ENCODE measurements around the gene PA2G4.
A peak's percentile ranks its signal among the peaks of the same experiment; 100 is the strongest.

Gene PA2G4

DNA sequence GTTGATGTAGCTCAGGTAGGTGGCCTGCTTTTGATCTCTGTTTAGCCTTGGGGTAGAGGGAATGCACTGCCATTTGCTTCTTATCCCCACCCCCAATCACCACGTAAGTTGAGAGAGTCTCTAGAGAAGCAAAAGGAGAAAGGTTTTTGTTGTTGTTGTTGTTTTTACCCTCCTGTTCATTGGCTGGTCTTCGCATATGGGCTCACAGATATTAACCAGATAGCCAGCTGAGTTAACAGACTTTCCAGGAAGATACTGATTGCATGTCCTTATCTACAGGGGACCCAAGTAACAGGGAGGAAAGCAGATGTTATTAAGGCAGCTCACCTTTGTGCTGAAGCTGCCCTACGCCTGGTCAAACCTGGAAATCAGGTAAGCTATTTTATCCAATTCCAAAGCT, 2.9 kb downstream of the PA2G4 start:
- peak overlapping the region; percentile 77 for H3K4me2 ChIP-seq (ENCODE audit: low read length)
- no peaks in the 10 kb centered on the region for H3K9me2 ChIP-seq (replicated peaks; ENCODE audit: control insufficient read depth, low read length)
- no peak for TF ChIP-seq EZH2phosphoT487 (IDR thresholded peaks at IDR 0.05; ENCODE audit: borderline replicate concordance, low read length)
- TF ChIP-seq, protein P1, sequence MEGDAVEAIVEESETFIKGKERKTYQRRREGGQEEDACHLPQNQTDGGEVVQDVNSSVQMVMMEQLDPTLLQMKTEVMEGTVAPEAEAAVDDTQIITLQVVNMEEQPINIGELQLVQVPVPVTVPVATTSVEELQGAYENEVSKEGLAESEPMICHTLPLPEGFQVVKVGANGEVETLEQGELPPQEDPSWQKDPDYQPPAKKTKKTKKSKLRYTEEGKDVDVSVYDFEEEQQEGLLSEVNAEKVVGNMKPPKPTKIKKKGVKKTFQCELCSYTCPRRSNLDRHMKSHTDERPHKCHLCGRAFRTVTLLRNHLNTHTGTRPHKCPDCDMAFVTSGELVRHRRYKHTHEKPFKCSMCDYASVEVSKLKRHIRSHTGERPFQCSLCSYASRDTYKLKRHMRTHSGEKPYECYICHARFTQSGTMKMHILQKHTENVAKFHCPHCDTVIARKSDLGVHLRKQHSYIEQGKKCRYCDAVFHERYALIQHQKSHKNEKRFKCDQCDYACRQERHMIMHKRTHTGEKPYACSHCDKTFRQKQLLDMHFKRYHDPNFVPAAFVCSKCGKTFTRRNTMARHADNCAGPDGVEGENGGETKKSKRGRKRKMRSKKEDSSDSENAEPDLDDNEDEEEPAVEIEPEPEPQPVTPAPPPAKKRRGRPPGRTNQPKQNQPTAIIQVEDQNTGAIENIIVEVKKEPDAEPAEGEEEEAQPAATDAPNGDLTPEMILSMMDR (IDR thresholded peaks at IDR 0.05; ENCODE audit: low read depth, low read length, poor library complexity, severe bottlenecking), result no peak
- H3F3A ChIP-seq (ENCODE audit: control insufficient read depth, insufficient read depth), result peaks cover 44% of the 10 kb centered on the region
- no peak overlapping the region for H3K27ac ChIP-seq (ENCODE audit: low read depth, low read length)
- peaks cover 77% of the 10 kb centered on the region for H3K36me3 ChIP-seq (ENCODE audit: control insufficient read depth, low read length)
- peaks cover 1% of the 10 kb centered on the region; the same call in 1 of the 2 replicates for H3K27me3 ChIP-seq (ENCODE audit: control insufficient read depth, low read length)
- H4K20me1 ChIP-seq (ENCODE audit: control insufficient read depth, insufficient read depth, low read depth, low read length), result peaks cover 15% of the 10 kb centered on the region
- peaks cover 28% of the 10 kb centered on the region for H3K4me1 ChIP-seq (ENCODE audit: control insufficient read depth, low read length)
- peaks cover 54% of the 10 kb centered on the region for H3K79me2 ChIP-seq (ENCODE audit: control insufficient read depth, low read length)
- 0 out of 2 replicates have a peak overlapping the region, but pooled peaks have one; percentile 100 for H3K4me3 ChIP-seq (ENCODE audit: low read length)
- no peaks in the 10 kb centered on the region for H3K9me3 ChIP-seq (ENCODE audit: control insufficient read depth, insufficient read depth, low read length)

DNA sequence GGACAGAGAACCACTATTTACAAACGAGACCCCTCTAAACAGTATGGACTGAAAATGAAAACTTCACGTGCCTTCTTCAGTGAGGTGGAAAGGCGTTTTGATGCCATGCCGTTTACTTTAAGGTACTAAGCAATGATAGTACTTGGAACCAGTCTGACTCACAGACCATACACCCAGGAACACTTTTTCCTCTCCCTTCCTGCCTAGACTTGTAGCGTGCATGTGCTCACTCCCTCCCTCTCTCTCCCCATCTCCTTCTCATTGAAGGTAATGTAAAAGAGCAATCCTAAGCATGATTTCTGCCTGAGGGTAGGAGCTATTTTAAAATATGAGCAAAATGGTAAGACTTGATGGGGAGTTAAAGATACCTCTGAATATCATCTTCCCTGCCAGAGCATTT, 6.2 kb downstream of the PA2G4 start:
- Histone ChIP-seq H3F3A (ENCODE audit: control insufficient read depth, insufficient read depth) (peaks cover 76% of the 10 kb centered on the region), H3K4me2 (ENCODE audit: low read length) (no peak overlapping the region), H3K79me2 (ENCODE audit: control insufficient read depth, low read length) (peaks cover 34% of the 10 kb centered on the region), H3K9me2 (replicated peaks; ENCODE audit: control insufficient read depth, low read length) (no peaks in the 10 kb centered on the region), H3K4me3 (ENCODE audit: low read length) (no peak overlapping the region), H3K27me3 (ENCODE audit: control insufficient read depth, low read length) (no peaks in the 10 kb centered on the region), H3K36me3 (ENCODE audit: control insufficient read depth, low read length) (peaks cover 86% of the 10 kb centered on the region), H3K9me3 (ENCODE audit: control insufficient read depth, insufficient read depth, low read length) (no peaks in the 10 kb centered on the region), H3K4me1 (ENCODE audit: control insufficient read depth, low read length) (peaks cover 24% of the 10 kb centered on the region), H4K20me1 (ENCODE audit: control insufficient read depth, insufficient read depth, low read depth, low read length) (peaks cover 15% of the 10 kb centered on the region), H3K27ac (ENCODE audit: low read depth, low read length) (no peak overlapping the region)
- TF ChIP-seq, protein P1 (IDR thresholded peaks at IDR 0.05; ENCODE audit: low read depth, low read length, poor library complexity, severe bottlenecking), result no peak
- TF ChIP-seq EZH2phosphoT487 (IDR thresholded peaks at IDR 0.05; ENCODE audit: borderline replicate concordance, low read length), result no peak

DNA sequence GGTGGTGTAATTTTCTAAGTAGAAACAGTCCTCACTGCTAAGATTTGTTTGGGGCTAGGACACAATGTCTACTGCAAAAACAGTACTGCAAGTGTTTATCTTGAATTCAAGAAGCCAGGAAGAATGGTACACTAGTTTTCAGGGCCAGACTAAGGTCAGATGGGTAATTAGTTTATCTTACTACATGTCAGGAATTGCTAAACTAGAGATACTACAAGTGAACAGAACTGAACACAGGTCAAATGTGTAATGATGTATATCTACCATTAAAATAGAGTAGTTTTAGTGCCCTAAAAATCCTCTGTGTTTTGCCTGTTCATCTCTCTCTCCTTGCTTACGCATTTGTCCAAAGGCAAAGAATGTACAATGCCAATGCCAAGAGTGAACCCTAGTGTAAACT, 9.7 kb downstream of the PA2G4 start:
- Histone ChIP-seq H3K79me2 (ENCODE audit: control insufficient read depth, low read length) (peaks cover 21% of the 10 kb centered on the region), H3K27ac (ENCODE audit: low read depth, low read length) (peak overlapping the region; percentile 91), H3K36me3 (ENCODE audit: control insufficient read depth, low read length) (peaks cover 71% of the 10 kb centered on the region)

More for the DNA sequence above, 9.7 kb downstream of the PA2G4 start:
- TF ChIP-seq EZH2phosphoT487 (IDR thresholded peaks at IDR 0.05; ENCODE audit: borderline replicate concordance, low read length), result no peak
- TF ChIP-seq, protein P1 (IDR thresholded peaks at IDR 0.05; ENCODE audit: low read depth, low read length, poor library complexity, severe bottlenecking), result no peak
- no peaks in the 10 kb centered on the region for H3K9me2 ChIP-seq (replicated peaks; ENCODE audit: control insufficient read depth, low read length)
- H3K4me3 ChIP-seq (ENCODE audit: low read length), result no peak overlapping the region
- H4K20me1 ChIP-seq (ENCODE audit: control insufficient read depth, insufficient read depth, low read depth, low read length), result no peaks in the 10 kb centered on the region
- no peaks in the 10 kb centered on the region for H3K9me3 ChIP-seq (ENCODE audit: control insufficient read depth, insufficient read depth, low read length)
- H3F3A ChIP-seq (ENCODE audit: control insufficient read depth, insufficient read depth), result peaks cover 77% of the 10 kb centered on the region
- H3K27me3 ChIP-seq (ENCODE audit: control insufficient read depth, low read length), result no peaks in the 10 kb centered on the region
- H3K4me1 ChIP-seq (ENCODE audit: control insufficient read depth, low read length), result peaks cover 12% of the 10 kb centered on the region
- H3K4me2 ChIP-seq (ENCODE audit: low read length), result no peak overlapping the region
